OCI-LY1 (cell line): Measurements from ENCODE around the gene KLB.
"Not testable (repeated sequence)": the region's sequence is repeated elsewhere in the genome, so short reads cannot be mapped to it uniquely, and the experiment has no call there.

Source experiments
- H2AFZ ChIP-seq: fragments of 200-600 bp; sonication (generic), shearing (Covaris generic); 2 replicates; pipeline ENCODE4 v1.6.0; 2014; ENCODE audit warnings: antibody characterized with exemption, mild to moderate bottlenecking, low read length
- H3F3A ChIP-seq: fragments of 200-600 bp; sonication (generic), shearing (Covaris generic); 2 replicates; pipeline ENCODE4 v1.6.0; 2014; ENCODE audit warnings: mild to moderate bottlenecking, antibody characterized with exemption, low read length, moderate library complexity; ENCODE audit not compliant: insufficient read depth
- H3K27ac ChIP-seq: fragments of 200-600 bp; sonication (generic); 2 replicates; pipeline ENCODE4 v1.5.1; 2014; ENCODE audit warnings: low read length, mixed run types, mild to moderate bottlenecking, low read depth; ENCODE audit not compliant: poor library complexity, severe bottlenecking
- H3K27me3 ChIP-seq: fragments of 200-600 bp; sonication (generic); 2 replicates; pipeline ENCODE4 v1.6.0; 2014; ENCODE audit warnings: antibody characterized with exemption, mild to moderate bottlenecking, low read length, moderate library complexity; ENCODE audit not compliant: insufficient read depth
- H3K36me3 ChIP-seq: fragments of 200-600 bp; sonication (generic); 2 replicates; pipeline ENCODE4 v1.6.1; 2014; ENCODE audit warnings: mild to moderate bottlenecking, antibody characterized with exemption, low read length, moderate library complexity, mixed read lengths; ENCODE audit not compliant: insufficient read depth
- H3K4me1 ChIP-seq: fragments of 200-600 bp; sonication (generic); 2 replicates; pipeline ENCODE4 v1.5.1; 2014; ENCODE audit warnings: mild to moderate bottlenecking, low read length, moderate library complexity; ENCODE audit not compliant: insufficient read depth, severe bottlenecking
- H3K4me2 ChIP-seq: fragments of 200-600 bp; sonication (generic), shearing (Covaris generic); 2 replicates; pipeline ENCODE4 v1.6.1; 2014; ENCODE audit warnings: low read length
- H3K4me3 ChIP-seq: fragments of 200-600 bp; sonication (generic); 2 replicates; pipeline ENCODE4 v1.5.1; 2014; ENCODE audit warnings: low read length, low read depth, mild to moderate bottlenecking, mixed read lengths; ENCODE audit not compliant: poor library complexity, severe bottlenecking
- H3K79me2 ChIP-seq: fragments of 200-600 bp; shearing (Covaris generic); 2 replicates; pipeline ENCODE4 v1.6.1; 2016; ENCODE audit warnings: mixed run types, low read length, mixed read lengths; ENCODE audit not compliant: insufficient read depth
- H3K9ac ChIP-seq: fragments of 200-600 bp; sonication (generic), shearing (Covaris generic); 2 replicates; pipeline ENCODE4 v1.6.1; 2014; ENCODE audit warnings: mild to moderate bottlenecking, low read length, mixed read lengths
- H3K9me2 ChIP-seq: fragments of 200-600 bp; sonication (generic), shearing (Covaris generic); 2 replicates; pipeline ENCODE4 v1.6.1; 2014; ENCODE audit warnings: low read depth, mild to moderate bottlenecking, low read length, mixed read lengths
- H3K9me3 ChIP-seq: fragments of 200-600 bp; shearing (Covaris generic); 2 replicates; pipeline ENCODE4 v1.6.1; 2014; ENCODE audit warnings: low read length, mixed read lengths
- H4K20me1 ChIP-seq: fragments of 200-600 bp; sonication (generic), shearing (Covaris generic); 2 replicates; pipeline ENCODE4 v1.6.0; 2016; ENCODE audit warnings: mild to moderate bottlenecking, low read length; ENCODE audit not compliant: insufficient read depth
- CTCF ChIP-seq: fragments of 200-600 bp; sonication (generic), shearing (Covaris generic); IDR thresholded peaks from 2 replicates; pipeline ENCODE4 v1.5.1; 2017; ENCODE audit warnings: mild to moderate bottlenecking, antibody characterized with exemption, low read length, moderate library complexity, mixed read lengths
- EZH2 ChIP-seq: fragments of 200-600 bp; sonication (generic), shearing (Covaris generic); IDR thresholded peaks from 2 replicates; pipeline ENCODE4 v1.8.0; 2017; ENCODE audit warnings: borderline replicate concordance, mixed run types, mild to moderate bottlenecking, antibody characterized with exemption, low read length, moderate library complexity, mixed read lengths

The KLB gene

GRCh38 chr4:39365830-39366771, 40.6 kb upstream of the KLB start, which contains the start of gene RFC1:
Gene RFC1 (minus strand): TSS chr4:39366362. CDS start chr4:39366241, 121 bp downstream.
- TF ChIP-seq EZH2: no peak
- no peak for TF ChIP-seq CTCF
- H3K36me3 ChIP-seq: no peaks in the 10 kb centered on the region
- H3K9ac ChIP-seq: peak within 1 kb of the TSS; percentile 85
- H3K4me3 ChIP-seq: peak within 1 kb of the TSS; percentile 90
- H3F3A ChIP-seq: no peaks in the 10 kb centered on the region; the same call in 1 of the 2 replicates
- no peaks in the 10 kb centered on the region for H3K27me3 ChIP-seq
- no peaks in the 10 kb centered on the region for H4K20me1 ChIP-seq
- no peaks in the 10 kb centered on the region for H3K9me2 ChIP-seq
- peak within 1 kb of the TSS; percentile 73 for H3K4me2 ChIP-seq
- H3K79me2 ChIP-seq: peaks cover 47% of the 10 kb centered on the region
- H3K9me3 ChIP-seq: 0 out of 2 replicates have a peak, but pooled peaks cover 5% of the 10 kb centered on the region
- peaks cover 39% of the 10 kb centered on the region for H3K4me1 ChIP-seq
- no peak within 1 kb of the TSS for H2AFZ ChIP-seq
- H3K27ac ChIP-seq: peak within 1 kb of the TSS; percentile 77

DNA sequence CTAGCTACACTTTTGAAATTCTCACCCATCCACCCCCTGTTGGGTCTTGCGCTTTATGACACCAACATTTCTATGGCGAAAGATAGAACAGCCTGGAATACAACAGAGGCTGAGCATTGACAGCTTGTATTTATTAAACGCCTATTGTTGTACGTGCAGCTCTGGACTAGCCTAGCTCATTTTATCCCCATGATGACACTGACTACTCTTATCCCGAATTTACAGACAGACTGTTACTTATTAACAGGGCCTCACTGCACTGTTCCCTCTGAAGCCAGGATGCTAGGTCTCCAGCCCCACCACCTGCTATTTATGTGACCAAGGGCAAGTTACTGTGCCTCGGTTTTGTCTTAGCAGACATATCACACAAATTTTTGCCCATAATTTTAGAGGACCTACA, 39.6 kb upstream of the KLB start:
- TF ChIP-seq EZH2 (no peak), CTCF (no peak)
- Histone ChIP-seq H3F3A (no peaks in the 10 kb centered on the region; the same call in 1 of the 2 replicates), H3K27me3 (no peaks in the 10 kb centered on the region), H3K4me1 (peaks cover 34% of the 10 kb centered on the region), H4K20me1 (no peaks in the 10 kb centered on the region), H3K9me2 (no peaks in the 10 kb centered on the region), H3K9me3 (0 out of 2 replicates have a peak, but pooled peaks cover 6% of the 10 kb centered on the region), H2AFZ (no peak overlapping the region), H3K79me2 (peaks cover 37% of the 10 kb centered on the region), H3K27ac (no peak overlapping the region), H3K9ac (no peak overlapping the region), H3K4me3 (no peak overlapping the region), H3K36me3 (no peaks in the 10 kb centered on the region), H3K4me2 (no peak overlapping the region)

GRCh38 chr4:39369301-39369700, 37.4 kb upstream of the KLB start:
- Histone ChIP-seq H3K9ac (no peak overlapping the region), H3K27me3 (no peaks in the 10 kb centered on the region), H3K9me3 (0 out of 2 replicates have a peak, but pooled peaks cover 9% of the 10 kb centered on the region), H3F3A (no peaks in the 10 kb centered on the region), H2AFZ (no peak overlapping the region), H4K20me1 (no peaks in the 10 kb centered on the region), H3K9me2 (no peaks in the 10 kb centered on the region), H3K27ac (no peak overlapping the region), H3K4me1 (peaks cover 13% of the 10 kb centered on the region), H3K4me3 (no peak overlapping the region), H3K36me3 (no peaks in the 10 kb centered on the region), H3K79me2 (peaks cover 15% of the 10 kb centered on the region), H3K4me2 (no peak overlapping the region)
- TF ChIP-seq EZH2 (no peak), CTCF (no peak)

GRCh38 chr4:39371209-39371608, 35.5 kb upstream of the KLB start:
- not testable (repeated sequence) for H3F3A ChIP-seq, H3K27ac ChIP-seq, H3K9me2 ChIP-seq, H4K20me1 ChIP-seq, H3K79me2 ChIP-seq, H3K4me3 ChIP-seq, H3K4me2 ChIP-seq, H3K27me3 ChIP-seq, H2AFZ ChIP-seq, H3K4me1 ChIP-seq, H3K9ac ChIP-seq, H3K9me3 ChIP-seq, H3K36me3 ChIP-seq
